ENCODE measurements around the gene TPCN2. TPM values are rescaled to one million over a fixed set of nuclear protein-coding genes. Genes with fewer than 3 reads are reported as not detected.

Gene TPCN2
- total RNA-seq, 4 donors from 2014 or later: 5.6 to 54.6 (median 17.7) TPM

GRCh38 chr11:69078930-69079605, 30.3 kb downstream of the TPCN2 start:
- intact Hi-C loops (cut with DNase I; ENCODE audit: low total_unique reads): loop anchor here (10.0 kb wide), 1 partner anchor 64 kb away; the partner anchor contains the start of gene MRGPRF
- Histone ChIP-seq H3K36me3 (no peaks in the 10 kb centered on the region), H3K4me3 (no peak overlapping the region), H3K4me1 (peaks cover 0 to 8% of the 10 kb centered on the region in 2 donors), H3K27me3 (no peaks in the 10 kb centered on the region), H3K27ac (no peak overlapping the region), H3K9me3 (no peaks in the 10 kb centered on the region)
- DNase-seq: no peak
- TF ChIP-seq POLR2A (IDR thresholded peaks at IDR 0.05): no peak
- TF ChIP-seq, protein P1, sequence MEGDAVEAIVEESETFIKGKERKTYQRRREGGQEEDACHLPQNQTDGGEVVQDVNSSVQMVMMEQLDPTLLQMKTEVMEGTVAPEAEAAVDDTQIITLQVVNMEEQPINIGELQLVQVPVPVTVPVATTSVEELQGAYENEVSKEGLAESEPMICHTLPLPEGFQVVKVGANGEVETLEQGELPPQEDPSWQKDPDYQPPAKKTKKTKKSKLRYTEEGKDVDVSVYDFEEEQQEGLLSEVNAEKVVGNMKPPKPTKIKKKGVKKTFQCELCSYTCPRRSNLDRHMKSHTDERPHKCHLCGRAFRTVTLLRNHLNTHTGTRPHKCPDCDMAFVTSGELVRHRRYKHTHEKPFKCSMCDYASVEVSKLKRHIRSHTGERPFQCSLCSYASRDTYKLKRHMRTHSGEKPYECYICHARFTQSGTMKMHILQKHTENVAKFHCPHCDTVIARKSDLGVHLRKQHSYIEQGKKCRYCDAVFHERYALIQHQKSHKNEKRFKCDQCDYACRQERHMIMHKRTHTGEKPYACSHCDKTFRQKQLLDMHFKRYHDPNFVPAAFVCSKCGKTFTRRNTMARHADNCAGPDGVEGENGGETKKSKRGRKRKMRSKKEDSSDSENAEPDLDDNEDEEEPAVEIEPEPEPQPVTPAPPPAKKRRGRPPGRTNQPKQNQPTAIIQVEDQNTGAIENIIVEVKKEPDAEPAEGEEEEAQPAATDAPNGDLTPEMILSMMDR (IDR thresholded peaks at IDR 0.05): no peak

DNA sequence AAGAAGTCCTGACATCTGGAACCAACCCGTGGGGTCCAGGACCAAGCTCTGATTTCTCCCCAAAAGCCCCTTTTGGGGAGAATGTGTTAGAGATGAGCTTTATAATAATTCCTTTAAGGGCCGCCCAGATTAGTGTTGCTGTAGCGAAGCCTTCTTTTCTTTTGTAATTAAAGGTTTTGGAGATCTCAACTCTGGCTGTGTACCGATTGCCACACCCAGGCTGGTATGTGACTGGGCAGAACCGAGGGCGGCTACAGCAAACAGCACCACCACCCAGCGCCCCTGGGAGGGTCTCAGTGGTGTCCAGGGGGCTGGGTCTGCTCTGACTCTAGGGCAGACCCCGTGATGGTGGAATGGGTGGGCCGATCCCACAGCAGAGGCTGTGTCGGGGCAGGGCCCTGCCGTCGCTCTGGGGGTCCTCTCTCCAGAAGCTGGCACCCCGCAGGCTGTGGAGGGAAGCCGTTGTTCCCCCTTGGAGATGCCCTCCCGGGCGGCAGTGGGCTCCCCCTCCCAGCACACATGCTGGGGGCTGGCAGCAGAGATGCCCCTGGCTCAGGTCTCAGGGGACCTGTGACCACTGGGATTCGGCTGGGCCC, 31.0 kb downstream of the TPCN2 start:
- peaks cover 0 to 4% of the 10 kb centered on the region in 2 donors for H3K4me1 ChIP-seq
- no peaks in the 10 kb centered on the region for H3K9me3 ChIP-seq
- no peak overlapping the region for H3K4me3 ChIP-seq
- TF ChIP-seq, protein P1 (IDR thresholded peaks at IDR 0.05): no peak
- intact Hi-C loops (cut with DNase I; ENCODE audit: low total_unique reads): loop anchor here (10.0 kb wide), 1 partner anchor 65 kb away; the partner anchor contains the start of gene MRGPRF
- H3K36me3 ChIP-seq: no peaks in the 10 kb centered on the region
- no peak overlapping the region for H3K27ac ChIP-seq
- DNase-seq: no peak
- H3K27me3 ChIP-seq: no peaks in the 10 kb centered on the region

DNA sequence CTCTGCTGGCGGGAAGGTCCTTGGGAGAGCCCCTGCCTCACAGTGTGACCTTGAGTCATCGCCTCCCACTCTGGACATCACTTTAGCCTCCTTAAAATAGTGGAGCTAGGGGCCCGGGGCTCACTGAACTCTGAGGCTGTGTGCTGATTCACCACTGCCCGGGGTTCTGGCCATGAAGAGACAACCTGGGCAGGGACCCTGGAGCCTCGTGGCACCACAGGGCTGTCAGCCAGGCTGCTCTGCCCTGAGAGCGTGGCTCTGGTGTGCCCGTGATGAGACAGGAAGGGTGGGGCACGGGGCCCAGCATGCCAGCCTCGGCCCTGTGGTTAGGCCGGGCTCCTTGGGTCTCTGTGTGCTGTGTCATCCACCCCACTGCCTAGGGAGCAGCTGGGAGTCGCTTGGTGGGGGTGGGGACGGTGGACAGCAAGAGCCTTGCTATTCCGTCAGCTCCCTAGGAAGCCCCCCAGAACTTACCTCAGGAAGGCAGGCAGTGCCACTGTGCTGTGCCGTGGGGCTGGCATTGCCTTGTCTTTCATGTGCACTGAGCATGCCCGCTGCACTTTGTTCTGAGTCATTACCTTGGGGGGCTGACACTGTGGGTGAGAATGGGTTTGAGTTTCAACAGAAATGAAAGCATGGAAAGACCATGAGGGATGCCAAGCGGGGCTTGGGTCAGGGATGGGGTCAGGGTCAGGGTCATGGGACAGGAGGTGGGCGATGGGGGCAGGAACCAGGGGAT, 31.7 kb downstream of the TPCN2 start:
- TF ChIP-seq, protein P1 (IDR thresholded peaks at IDR 0.05): no peak
- no peaks in the 10 kb centered on the region for H3K4me1 ChIP-seq
- intact Hi-C loops (cut with DNase I; ENCODE audit: low total_unique reads): no loop called here
- H3K27me3 ChIP-seq: no peaks in the 10 kb centered on the region
- H3K9me3 ChIP-seq: no peaks in the 10 kb centered on the region
- no peaks in the 10 kb centered on the region for H3K36me3 ChIP-seq
- H3K27ac ChIP-seq: no peak overlapping the region
- no peak overlapping the region for H3K4me3 ChIP-seq
- no peak for DNase-seq

- Histone ChIP-seq H3K27me3 (no peaks in the 10 kb centered on the region), H3K27ac (no peak overlapping the region), H3K36me3 (no peaks in the 10 kb centered on the region), H3K9me3 (no peaks in the 10 kb centered on the region), H3K4me3 (no peak overlapping the region), H3K4me1 (peaks cover 0 to 5% of the 10 kb centered on the region in 2 donors)
- no peak for TF ChIP-seq POLR2A (IDR thresholded peaks at IDR 0.05)
- TF ChIP-seq, protein P1 (IDR thresholded peaks at IDR 0.05): no peak
- no peak for DNase-seq
- intact Hi-C loops (cut with DNase I; ENCODE audit: low total_unique reads): no loop called here
Observed at GRCh38 chr11:69081180-69081579, 32.4 kb downstream of the TPCN2 start.
